ENCODE measurements around the gene ELAVL3.

GRCh38 chr19:11414544-11414943 is 66.3 kb downstream of the ELAVL3 start:
- TF ChIP-seq CTCF (IDR thresholded peaks at IDR 0.05) (no peak), POLR2A (IDR thresholded peaks at IDR 0.05) (no peak)

All from thyroid gland (tissue), 4 donors.